Lung microvascular endothelial cell (primary cell): ENCODE data around the gene PEAR1. TPM values are rescaled to one million over a fixed set of nuclear protein-coding genes. Genes with fewer than 3 reads are reported as not detected.
A peak's percentile ranks its signal among the peaks of the same experiment; 100 is the strongest.

ENCODE experiments used
- DNase-seq, 2 donors: peaks; one replicate each; pipeline versions ENCODE4 v3.0.0 to v3.0.0-alpha.2; 2010; ENCODE audit warnings: low read depth in 2 of 2
- total RNA-seq: library from RNA; depleted of rRNA; stranded (reverse); fragments of >200 nt; gene quantifications from 2 replicates; pipeline ENCODE4 v1.2.1, GENCODE V29; 2014

Gene PEAR1
- total RNA-seq, result 10.2 and 16.3 TPM in 2 replicates

DNA sequence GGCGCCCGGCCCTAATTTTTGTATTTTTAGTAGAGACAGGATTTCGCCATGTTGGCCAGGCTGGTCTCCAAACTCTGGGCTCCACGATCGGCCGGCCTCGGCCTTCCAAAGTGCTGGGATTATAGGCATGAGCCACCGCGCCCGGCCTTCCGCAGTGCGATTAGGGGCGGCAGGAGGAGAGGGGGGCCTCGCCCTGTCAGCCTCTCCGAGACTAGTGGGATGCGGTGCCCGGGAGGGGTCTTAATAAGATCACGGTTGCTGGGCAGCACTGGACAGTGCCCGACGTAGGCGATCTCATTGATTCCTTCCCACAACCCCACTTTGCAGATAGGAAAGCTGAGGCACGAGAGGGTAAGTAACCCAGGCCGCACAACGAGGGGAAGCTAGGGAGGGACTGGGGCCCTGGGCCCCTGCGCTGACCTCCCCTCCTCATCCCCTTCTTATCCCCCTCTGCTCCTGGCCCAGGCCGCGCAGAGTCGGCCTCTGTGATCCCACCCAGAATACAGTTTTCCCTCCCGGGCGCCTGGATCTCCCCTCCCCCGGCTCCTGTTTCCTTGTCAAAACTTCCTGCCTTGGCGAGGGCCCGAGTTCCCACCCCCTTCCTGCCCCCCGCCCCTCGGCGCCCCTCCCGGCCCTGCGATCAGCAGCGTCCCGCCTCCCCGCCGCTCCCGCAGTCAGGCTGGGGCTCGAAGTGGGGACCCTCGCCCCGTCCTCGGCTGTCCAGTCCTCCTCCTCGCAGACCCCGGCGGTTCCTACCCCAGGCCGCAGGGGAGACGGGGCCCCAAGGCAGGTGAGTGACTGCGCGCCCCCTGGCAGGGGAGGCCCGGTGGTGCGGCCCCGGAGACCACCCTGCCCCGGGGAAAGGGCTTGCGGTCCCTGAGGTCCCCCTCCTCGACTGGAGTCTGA, at the start of gene PEAR1:
Gene PEAR1, plus strand, starts transcription at position 671 of the 906 bp plus-strand sequence. CDS start 10,209 bp downstream, outside the sequence.
- peak; percentile 73 to 89 for DNase-seq

DNA sequence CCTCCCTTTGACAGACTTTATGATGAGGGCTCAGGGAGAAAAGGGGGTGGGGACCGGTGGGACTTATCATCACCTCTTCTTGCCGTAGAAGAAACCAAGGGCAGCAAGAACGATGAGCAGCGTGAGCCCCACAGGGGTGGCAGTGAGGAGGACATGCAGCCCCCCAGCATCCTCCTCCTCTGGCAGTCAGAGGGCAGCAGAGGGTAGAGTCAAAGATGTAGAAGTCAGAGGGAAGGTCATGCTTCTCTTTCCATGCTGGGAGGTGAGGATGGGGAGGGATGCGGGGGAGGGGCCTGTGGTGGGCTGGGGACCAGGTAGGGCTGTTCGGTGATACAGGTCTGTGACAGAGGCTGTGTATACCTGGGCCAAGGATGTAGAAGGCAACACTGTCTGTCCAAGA, 49.4 kb upstream of the PEAR1 start:
- DNase-seq, result no peak

DNA sequence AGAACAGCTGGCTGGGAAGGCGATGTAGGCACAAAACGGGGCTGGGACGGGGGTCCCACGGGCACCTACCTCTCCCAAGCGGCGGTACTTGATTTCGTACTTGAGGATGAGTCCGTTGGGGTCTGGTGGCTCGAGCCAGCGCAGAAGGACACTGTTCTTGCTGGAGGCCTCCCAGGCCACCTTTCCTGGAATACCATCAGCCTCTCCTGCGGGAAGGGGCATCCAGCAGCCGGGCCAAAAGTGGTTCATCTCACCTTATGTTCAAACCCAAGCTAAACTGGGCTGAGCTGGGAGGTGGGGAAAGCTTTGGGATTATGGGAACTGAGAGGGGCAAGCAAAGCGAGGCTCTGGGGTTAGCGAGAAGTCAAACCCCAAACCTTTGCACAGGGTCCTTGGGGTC, 48.9 kb upstream of the PEAR1 start:
- DNase-seq, result no peak

DNA sequence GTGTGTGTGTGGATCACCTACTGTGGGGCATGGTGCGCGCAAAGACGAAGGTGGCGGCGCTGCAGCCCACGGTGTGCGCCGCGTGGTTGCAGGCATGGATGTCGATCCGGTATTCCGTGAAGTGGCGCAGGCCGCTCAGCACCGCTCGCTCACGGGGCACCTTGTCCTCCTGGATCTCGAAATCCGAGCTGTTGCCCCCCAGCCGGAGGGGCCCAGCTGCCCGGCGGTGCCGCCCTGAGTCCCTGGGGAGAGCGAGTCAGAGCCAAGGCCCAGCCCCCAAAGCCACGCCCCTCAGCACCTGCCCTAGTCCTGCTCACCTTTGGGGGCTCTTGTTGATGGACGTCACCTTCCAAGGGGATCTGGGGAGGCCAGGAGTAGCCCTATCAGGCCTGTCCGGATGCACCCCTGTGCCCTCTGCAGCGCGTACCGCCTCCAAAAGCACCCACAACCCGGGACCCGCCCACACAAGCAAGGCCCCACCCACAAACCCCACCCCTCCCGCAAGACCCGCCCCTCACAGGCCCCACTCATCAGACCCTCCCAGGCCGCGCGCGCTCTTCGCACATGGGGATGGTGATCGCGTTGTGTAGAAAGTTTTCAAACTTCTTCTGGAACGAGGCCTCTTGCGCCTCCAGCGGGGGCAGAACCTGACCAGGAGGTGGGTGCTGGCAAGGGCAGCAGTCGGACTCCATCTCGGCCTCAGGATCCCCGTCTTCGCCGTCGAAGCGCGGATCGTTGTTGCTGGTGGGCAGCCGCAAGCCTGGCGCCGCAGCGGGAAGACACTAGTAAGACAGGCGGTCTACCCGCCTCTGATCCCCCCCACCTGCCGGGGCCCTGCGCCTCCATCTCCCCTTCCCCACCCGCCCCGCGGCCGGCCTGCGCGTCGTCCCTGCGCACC, 48.2 kb upstream of the PEAR1 start:
- no peak for DNase-seq

DNA sequence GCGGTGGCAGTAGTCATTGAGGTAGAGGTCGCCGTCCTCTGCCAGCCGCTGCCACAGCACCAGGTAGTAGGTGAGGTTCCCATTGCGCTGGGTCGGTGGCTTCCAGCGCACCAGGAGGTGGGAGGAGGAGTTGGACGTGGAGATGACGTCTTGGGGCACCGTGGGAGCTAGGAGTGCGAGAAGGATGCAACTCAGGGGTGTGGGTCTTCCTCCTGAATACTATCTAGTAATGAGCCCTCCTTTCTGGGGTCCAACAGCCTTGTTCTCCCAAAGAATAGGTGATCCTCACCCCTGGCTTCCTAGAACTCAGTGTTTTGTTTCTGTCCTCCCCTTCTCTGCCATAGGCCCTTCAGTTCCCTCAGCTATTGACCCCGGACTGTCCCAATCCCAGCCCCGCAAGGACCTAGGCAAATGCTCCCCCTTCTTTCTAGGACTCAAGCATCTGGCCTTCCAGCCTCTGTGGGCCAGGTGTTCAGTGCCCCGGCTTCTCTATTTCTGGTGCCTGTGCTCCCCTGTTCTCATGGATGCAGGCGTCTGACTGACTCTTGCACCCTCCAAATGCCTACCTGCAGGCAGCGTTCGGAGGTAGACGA, 47.5 kb upstream of the PEAR1 start:
- no peak for DNase-seq

GRCh38 chr1:156846643-156847042, 46.9 kb upstream of the PEAR1 start:
- DNase-seq, result no peak

- no peak for DNase-seq
Measured at GRCh38 chr1:156847591-156848460, 45.7 kb upstream of the PEAR1 start.

GRCh38 chr1:156848461-156849150, 44.9 kb upstream of the PEAR1 start:
- DNase-seq, result no peak

DNA sequence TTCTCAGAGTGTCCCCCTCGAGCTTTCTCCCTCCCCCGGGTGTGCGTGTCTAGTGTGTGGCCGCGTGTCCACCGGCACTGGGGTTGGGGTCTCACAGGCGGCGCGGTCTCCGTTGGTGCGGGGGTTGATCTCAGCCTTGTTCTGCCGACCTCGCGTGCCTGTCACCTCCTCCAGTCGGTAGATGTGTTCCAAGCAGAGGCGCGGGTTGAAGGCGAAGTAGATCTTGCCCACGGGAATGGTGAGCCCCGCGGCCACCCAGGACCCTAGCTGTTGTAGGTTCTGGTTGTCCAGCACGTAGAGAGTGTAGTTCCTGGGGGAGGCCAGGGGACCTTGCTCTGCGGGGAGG, 44.4 kb upstream of the PEAR1 start:
- no peak for DNase-seq

- DNase-seq, result no peak
Measured at GRCh38 chr1:156851779-156852417, 41.6 kb upstream of the PEAR1 start.

DNA sequence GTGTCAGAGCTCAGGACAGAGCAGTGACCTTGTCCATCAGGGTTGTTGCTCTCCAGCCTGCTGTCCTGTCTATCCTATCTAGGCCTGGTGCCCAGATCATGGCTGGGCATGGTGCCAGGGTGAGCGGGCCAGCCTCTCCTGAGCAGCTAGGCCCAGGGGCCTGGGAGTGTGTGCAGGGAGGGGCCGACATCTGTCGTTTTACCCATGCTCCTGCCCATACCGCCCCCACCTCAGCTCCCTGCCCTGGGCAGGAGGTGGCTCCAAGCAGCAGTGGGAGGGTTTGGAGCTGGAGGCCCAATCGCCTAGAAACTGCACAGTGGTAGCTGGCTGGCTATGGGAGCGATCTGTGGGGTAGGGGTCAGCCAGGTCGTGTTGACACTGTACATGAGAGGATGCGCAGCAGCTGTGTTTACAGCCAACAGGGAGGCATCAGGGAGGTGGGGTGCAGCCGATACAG, 41.1 kb upstream of the PEAR1 start:
- DNase-seq, result peak; percentile 17 to 76

GRCh38 chr1:156853761-156854160, 39.8 kb upstream of the PEAR1 start:
- DNase-seq, result no peak

GRCh38 chr1:156854634-156855033, 38.9 kb upstream of the PEAR1 start:
- DNase-seq, result no peak

DNA sequence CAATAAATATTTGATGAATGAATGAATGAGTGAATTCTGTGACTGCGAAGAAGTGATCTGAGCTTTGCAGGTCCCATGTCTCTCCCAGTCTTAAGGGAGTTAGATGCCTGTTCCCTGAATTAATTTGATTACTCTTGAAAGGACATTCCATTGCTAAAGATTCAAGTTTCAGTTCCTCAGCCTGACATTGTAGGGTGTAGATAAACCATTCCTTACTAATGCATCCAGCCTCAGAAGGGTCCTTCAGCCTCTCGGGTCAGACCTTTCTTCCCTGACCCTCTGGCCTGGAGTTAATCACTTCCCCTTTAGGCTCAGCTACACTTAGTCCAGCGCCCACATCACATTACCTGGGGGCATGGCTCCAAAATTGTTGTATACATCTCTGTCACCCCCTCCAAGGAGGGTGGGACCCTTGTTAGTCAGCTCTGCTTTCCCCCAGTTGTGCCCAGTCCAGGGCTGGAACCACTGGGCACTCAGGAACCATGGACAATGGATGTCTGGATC, 37.2 kb upstream of the PEAR1 start:
- no peak for DNase-seq

- DNase-seq, result no peak
Measured at GRCh38 chr1:156857532-156857931, 36.0 kb upstream of the PEAR1 start.

GRCh38 chr1:156858555-156858956, 35.0 kb upstream of the PEAR1 start:
- no peak for DNase-seq

DNA sequence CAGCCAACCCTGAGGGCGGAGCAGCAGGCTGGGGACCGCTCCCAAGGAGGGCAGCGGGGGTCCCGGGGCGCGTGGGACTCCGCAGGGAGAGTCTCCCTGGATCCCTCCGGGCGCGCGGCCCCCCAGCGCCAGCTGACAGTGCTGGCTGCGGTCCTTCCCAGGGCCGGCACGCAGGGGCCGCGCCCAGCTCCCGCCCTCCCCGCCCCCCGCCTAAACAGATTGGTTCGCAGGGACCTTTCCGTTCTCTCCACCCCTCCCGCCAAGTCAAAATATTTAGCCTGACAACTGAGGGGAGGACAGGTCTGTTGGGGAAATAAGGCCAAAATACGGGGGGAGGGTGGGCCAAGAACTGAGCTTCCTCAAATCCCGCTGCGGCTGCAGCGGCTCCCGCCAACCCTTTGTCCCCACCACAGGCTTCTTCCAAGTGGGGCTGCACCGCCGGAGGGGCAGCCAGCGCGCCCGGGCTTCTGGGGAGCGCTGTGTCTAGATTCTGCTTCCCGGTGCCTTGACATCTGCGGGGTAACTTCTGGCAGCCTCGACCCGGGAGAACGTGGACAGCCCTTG, 34.5 kb upstream of the PEAR1 start, which contains the start of gene INSRR:
Gene INSRR, minus strand, starts transcription at position 159 of the 564 bp plus-strand sequence. CDS start 496 bp downstream, outside the sequence.
- DNase-seq, result no peak

GRCh38 chr1:156859523-156860112, 33.9 kb upstream of the PEAR1 start:
- DNase-seq, result peak in 1 of 2 donors; percentile 35
